Fibroblast of skin of right quadriceps (primary cell): ENCODE data around the gene ARHGAP15.
"Not testable (repeated sequence)": the region's sequence is repeated elsewhere in the genome, so short reads cannot be mapped to it uniquely, and the experiment has no call there.

Experiments used
- DNase-seq: peaks from one replicate; pipeline ENCODE4 v3.0.0-alpha.2; 2013

ARHGAP15 gene

DNA sequence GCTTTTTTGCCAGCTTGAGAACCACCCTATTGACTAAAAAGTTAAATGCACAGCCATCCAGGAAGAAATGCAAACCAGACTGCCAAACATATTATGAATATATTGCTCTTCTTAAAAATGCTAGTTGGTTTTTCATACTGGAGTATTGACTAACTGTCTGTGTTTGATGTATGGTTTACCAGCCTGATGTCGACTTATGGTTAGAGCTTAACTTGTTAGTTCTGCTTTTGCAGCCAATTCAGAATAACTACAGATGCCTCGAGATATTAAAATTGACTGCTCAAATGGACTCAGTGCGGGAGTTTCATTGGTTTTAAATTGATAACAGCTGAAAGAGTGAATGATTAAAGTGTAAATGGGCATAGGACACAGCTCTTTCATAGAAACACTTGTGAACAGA lies 369.8 kb downstream of the ARHGAP15 start:
- DNase-seq = no peak

DNA sequence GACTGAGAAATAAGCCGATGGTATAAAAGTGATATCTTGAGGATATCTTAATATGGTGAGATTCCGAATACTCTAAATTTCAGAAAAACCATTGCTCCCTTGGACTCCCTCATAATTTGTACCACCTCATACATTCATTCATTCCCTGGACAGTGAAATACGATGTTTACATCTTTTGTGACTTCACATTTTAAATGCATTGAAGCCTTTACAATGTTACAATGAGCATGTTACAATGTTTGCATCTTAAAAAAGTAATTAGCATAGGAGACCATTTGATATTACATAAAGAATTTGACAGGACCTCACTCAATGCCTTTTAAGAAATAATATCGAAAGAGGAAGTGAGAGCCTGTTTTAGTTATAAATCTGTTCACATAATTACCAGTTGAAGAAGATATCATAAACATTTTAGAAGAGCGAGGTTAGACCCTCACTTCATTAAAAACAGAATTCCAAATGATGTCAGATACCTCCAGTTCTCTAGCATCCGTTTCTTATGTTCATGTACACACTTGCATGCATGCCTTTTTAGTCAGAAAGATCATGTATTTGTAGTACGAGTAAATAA lies 372.0 kb downstream of the ARHGAP15 start:
- DNase-seq = no peak

DNA sequence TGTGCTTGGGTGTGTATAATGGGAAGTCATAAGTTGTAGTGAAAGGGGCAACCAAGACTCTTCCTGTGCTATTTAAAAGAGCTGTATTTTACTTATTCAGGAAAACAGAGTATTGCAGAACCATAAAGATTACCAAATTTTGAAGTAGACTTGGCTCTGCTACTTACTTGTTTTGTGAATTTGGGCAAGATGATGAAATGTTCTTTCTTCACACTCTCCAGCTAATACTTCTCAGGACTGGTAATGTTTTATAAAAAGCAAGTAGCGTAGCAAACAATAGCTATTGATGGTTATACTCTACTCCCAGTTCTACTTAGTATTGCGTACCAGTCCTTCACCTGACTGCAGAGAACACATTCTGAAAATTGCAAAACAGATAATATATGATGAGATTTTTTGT lies 374.1 kb downstream of the ARHGAP15 start:
- no peak for DNase-seq

GRCh38 chr2:143504397-143504796 lies 375.2 kb downstream of the ARHGAP15 start:
- no peak for DNase-seq

DNA sequence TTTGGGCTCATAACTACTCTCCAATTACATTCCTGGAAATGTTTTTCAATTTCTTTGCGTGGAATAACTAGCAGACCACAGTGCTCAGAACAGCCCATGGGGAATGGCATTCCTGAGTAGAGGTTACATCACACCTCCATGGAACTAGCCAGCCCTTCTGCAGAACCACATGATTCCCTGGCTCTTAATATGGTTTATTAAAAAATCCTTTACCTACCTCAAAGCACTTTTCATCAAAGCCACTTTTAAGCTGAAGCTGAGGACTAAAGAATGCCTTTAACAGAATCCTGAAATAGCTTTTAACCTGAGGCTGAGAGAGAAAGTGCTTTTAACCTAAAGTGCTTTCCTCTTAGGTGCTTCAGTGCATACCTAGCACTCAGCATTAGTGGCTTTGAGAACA lies 376.3 kb downstream of the ARHGAP15 start:
- peak; percentile 74 for DNase-seq

- peak; percentile 68 for DNase-seq
Observed at GRCh38 chr2:143513081-143513480, 383.9 kb downstream of the ARHGAP15 start.

DNA sequence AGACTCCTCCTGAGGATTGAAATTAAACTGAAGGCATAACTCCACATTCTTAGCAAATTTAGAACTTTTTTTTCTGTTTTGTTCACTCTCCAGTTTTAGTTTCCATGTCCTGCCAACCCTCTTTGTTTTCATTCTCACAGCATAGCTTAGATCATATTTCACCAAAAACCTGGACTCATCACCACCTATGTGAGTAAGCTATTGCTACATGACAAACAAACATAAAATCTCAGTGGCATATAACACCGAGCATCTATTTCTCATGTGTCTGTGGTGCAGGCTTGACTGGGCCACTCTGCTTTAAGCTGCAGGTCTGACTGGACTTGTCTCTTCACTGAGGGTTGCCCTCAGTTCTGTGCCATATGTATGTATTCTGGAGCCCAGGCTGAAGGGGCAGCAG lies 385.2 kb downstream of the ARHGAP15 start:
- DNase-seq = no peak

GRCh38 chr2:143515318-143515717 lies 386.1 kb downstream of the ARHGAP15 start:
- no peak for DNase-seq

- no peak for DNase-seq
Observed at GRCh38 chr2:143519521-143519920, 390.3 kb downstream of the ARHGAP15 start.

GRCh38 chr2:143521396-143521795 lies 392.2 kb downstream of the ARHGAP15 start:
- DNase-seq = no peak

GRCh38 chr2:143522699-143523098 lies 393.5 kb downstream of the ARHGAP15 start:
- no peak for DNase-seq

GRCh38 chr2:143524119-143524553 lies 394.9 kb downstream of the ARHGAP15 start:
- peak; percentile 76 for DNase-seq

GRCh38 chr2:143524559-143525401 lies 395.6 kb downstream of the ARHGAP15 start:
- peak; percentile 49 for DNase-seq

- DNase-seq = no peak
Observed at GRCh38 chr2:143525402-143525860, 396.2 kb downstream of the ARHGAP15 start.

DNA sequence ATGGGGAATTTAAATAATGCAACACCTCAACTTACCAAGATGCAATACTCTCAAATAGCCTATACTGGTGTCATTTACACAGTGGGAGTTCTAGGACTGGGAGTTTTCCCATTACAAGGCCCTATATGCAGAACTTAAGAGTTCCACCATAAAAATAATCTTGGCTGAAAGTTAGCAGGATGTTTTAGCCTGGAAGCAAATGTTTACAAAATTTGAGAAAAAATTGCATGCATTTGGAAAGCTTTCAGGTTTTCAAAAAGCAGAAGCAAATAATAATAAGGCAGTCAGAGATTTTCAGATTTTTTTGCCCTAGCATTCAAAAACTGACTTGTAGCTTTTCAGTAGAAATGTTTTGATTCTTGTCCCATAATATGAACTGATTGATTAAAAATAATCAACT lies 397.3 kb downstream of the ARHGAP15 start:
- no peak for DNase-seq

DNA sequence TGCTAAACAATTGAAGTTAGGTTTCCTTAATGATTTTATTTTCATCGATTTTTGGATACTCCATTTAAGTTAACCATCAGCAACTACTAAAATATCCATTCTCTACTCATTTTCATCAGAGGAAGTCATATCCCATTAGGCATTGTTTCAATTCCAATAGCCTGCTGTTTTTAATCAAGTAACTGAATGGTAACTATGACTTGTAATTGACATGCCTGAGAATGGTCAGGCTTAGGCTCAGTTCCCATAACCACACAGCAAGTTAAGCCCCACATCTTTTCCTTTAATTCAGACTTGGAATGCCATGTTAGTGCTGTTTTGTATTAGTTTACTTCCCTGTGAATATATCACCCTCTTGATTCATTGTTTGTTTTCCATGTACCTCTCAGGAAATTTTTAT lies 398.8 kb downstream of the ARHGAP15 start:
- peak; percentile 79 for DNase-seq

GRCh38 chr2:143529118-143529720 lies 400.0 kb downstream of the ARHGAP15 start:
- DNase-seq = peak; percentile 36

- no peak for DNase-seq
Observed at GRCh38 chr2:143530758-143531157, 401.5 kb downstream of the ARHGAP15 start.

DNA sequence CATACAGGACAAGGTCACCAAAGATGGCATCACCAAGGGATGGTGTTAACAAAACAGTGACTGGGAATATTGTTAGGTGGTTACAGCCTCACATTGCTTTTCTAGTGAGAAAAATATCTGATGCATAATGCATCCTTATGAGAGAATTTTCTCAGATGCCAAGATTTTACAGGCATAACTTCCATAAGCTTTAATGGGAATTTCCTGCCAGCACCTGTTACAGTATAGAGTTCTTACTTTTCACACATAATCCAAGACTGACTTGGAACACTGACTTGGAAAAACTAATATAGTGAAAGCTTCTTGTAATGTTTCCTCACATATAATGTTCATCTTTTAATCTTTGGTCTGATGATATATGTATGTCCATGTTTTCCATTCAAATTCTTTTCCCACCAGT lies 402.8 kb downstream of the ARHGAP15 start:
- no peak for DNase-seq

DNA sequence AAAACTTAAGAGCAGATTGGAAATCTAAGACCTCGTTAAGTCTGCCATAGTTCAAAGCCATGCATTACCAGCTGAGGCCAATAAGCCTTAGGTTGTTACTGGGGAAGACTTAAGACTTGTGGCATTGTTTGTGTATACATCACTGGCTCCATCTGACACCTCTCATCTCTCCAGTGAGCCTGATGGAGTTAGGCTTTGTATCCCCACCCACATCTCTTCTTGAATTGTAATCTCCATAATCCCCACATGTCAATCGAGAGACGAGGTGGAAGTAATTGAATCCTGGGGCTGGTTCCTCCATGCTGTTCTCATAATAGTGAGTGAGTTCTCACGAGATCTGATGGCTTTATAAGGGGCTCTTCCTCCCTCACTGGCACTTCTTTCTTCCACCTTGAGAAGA lies 404.6 kb downstream of the ARHGAP15 start:
- DNase-seq = no peak

- DNase-seq = no peak
Observed at GRCh38 chr2:143535802-143536201, 406.6 kb downstream of the ARHGAP15 start.

DNA sequence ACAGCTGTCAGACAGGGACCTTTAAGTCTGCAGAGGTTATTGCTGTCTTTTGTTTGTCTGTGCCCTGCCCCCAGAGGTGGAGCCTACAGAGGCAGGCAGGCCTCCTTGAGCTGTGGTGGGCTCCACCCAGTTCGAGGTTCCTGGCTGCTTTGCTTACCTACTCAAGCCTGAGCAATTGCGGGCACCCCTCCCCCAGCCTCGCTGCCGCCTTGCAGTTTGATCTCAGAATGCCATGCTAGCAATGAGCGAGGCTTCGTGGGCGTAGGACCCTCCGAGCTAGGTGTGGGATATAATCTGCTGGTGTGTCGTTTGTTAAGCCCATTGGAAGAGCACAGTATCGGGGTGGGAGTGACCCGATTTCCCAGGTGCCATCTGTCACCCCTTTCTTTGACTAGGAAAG lies 412.7 kb downstream of the ARHGAP15 start:
- not testable (repeated sequence) for DNase-seq

GRCh38 chr2:143545059-143545948 lies 416.1 kb downstream of the ARHGAP15 start:
- DNase-seq = no peak
